RPMI8226 (cell line): Measurements from ENCODE around the gene USP17L26.
"Not testable (repeated sequence)": the region's sequence is repeated elsewhere in the genome, so short reads cannot be mapped to it uniquely, and the experiment has no call there.

Source experiments
- DNase-seq: peaks from one replicate; pipeline ENCODE4 v3.0.0-alpha.2; 2015

The USP17L26 gene, protein sequence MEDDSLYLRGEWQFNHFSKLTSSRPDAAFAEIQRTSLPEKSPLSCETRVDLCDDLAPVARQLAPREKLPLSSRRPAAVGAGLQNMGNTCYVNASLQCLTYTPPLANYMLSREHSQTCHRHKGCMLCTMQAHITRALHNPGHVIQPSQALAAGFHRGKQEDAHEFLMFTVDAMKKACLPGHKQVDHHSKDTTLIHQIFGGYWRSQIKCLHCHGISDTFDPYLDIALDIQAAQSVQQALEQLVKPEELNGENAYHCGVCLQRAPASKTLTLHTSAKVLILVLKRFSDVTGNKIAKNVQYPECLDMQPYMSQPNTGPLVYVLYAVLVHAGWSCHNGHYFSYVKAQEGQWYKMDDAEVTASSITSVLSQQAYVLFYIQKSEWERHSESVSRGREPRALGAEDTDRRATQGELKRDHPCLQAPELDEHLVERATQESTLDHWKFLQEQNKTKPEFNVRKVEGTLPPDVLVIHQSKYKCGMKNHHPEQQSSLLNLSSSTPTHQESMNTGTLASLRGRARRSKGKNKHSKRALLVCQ

DNA sequence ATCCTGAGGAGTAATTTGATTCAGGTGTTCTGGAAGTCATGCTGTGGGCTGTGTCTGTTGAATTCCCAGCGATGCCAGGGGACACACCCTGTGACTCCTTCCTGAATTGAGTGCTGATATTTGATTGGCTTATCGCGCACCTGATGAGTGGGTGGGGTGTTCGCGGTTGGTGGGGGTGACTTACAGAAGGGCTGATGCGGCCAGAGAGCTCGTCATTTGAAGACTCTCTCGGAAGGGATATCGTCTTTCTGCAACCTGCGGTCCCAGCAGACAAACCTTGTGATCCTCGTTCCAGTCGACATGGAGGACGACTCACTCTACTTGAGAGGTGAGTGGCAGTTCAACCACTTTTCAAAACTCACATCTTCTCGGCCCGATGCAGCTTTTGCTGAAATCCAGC lies at the start of gene USP17L26:
Gene USP17L26, plus strand, starts transcription at position 301 of the 400 bp plus-strand sequence. Its CDS starts 0 bp downstream, at position 301.
- not testable (repeated sequence) for DNase-seq

DNA sequence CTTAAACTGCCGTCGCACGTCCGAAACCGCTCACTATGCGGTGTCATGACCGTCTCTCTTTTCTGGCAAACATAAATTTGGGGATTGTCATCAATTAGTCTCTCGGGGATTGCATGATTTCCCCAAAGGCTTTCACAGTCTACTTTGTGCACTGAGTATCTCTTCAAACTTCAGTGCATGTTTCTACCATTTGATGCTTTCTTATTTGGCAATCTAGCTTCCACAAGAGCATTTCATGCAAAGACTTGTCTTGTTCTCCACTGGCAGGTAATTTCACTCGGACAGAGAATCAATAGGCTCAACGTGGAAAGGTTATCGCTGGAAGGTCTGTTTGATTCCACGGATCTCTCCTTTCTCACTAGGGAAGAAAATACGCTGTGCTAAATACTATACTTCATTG lies 10.3 kb upstream of the USP17L26 start:
- DNase-seq = not testable (repeated sequence)

DNA sequence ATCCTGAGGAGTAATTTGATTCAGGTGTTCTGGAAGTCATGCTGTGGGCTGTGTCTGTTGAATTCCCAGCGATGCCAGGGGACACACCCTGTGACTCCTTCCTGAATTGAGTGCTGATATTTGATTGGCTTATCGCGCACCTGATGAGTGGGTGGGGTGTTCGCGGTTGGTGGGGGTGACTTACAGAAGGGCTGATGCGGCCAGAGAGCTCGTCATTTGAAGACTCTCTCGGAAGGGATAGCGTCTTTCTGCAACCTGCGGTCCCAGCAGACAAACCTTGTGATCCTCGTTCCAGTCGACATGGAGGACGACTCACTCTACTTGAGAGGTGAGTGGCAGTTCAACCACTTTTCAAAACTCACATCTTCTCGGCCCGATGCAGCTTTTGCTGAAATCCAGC lies 9.6 kb upstream of the USP17L26 start, which contains the start of gene USP17L24:
Gene USP17L24, plus strand, starts transcription at position 301 of the 400 bp plus-strand sequence. Its CDS starts 0 bp downstream, at position 301.
- not testable (repeated sequence) for DNase-seq

DNA sequence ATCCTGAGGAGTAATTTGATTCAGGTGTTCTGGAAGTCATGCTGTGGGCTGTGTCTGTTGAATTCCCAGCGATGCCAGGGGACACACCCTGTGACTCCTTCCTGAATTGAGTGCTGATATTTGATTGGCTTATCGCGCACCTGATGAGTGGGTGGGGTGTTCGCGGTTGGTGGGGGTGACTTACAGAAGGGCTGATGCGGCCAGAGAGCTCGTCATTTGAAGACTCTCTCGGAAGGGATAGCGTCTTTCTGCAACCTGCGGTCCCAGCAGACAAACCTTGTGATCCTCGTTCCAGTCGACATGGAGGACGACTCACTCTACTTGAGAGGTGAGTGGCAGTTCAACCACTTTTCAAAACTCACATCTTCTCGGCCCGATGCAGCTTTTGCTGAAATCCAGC lies 4.8 kb upstream of the USP17L26 start, which contains the start of gene USP17L25:
Gene USP17L25, plus strand, starts transcription at position 301 of the 400 bp plus-strand sequence. Its CDS starts 0 bp downstream, at position 301.
- DNase-seq = not testable (repeated sequence)

DNA sequence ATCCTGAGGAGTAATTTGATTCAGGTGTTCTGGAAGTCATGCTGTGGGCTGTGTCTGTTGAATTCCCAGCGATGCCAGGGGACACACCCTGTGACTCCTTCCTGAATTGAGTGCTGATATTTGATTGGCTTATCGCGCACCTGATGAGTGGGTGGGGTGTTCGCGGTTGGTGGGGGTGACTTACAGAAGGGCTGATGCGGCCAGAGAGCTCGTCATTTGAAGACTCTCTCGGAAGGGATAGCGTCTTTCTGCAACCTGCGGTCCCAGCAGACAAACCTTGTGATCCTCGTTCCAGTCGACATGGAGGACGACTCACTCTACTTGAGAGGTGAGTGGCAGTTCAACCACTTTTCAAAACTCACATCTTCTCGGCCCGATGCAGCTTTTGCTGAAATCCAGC lies 4.6 kb downstream of the USP17L26 start, which contains the start of gene USP17L5:
Gene USP17L5, plus strand, starts transcription at position 301 of the 400 bp plus-strand sequence. Its CDS starts 0 bp downstream, at position 301.
- not testable (repeated sequence) for DNase-seq

DNA sequence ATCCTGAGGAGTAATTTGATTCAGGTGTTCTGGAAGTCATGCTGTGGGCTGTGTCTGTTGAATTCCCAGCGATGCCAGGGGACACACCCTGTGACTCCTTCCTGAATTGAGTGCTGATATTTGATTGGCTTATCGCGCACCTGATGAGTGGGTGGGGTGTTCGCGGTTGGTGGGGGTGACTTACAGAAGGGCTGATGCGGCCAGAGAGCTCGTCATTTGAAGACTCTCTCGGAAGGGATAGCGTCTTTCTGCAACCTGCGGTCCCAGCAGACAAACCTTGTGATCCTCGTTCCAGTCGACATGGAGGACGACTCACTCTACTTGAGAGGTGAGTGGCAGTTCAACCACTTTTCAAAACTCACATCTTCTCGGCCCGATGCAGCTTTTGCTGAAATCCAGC lies 9.4 kb downstream of the USP17L26 start, which contains the start of gene USP17L27:
Gene USP17L27, plus strand, starts transcription at position 301 of the 400 bp plus-strand sequence. Its CDS starts 0 bp downstream, at position 301.
- DNase-seq = not testable (repeated sequence)

DNA sequence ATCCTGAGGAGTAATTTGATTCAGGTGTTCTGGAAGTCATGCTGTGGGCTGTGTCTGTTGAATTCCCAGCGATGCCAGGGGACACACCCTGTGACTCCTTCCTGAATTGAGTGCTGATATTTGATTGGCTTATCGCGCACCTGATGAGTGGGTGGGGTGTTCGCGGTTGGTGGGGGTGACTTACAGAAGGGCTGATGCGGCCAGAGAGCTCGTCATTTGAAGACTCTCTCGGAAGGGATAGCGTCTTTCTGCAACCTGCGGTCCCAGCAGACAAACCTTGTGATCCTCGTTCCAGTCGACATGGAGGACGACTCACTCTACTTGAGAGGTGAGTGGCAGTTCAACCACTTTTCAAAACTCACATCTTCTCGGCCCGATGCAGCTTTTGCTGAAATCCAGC lies 14.1 kb downstream of the USP17L26 start, which contains the start of gene USP17L28:
Gene USP17L28, plus strand, starts transcription at position 301 of the 400 bp plus-strand sequence. Its CDS starts 0 bp downstream, at position 301.
- DNase-seq = not testable (repeated sequence)

DNA sequence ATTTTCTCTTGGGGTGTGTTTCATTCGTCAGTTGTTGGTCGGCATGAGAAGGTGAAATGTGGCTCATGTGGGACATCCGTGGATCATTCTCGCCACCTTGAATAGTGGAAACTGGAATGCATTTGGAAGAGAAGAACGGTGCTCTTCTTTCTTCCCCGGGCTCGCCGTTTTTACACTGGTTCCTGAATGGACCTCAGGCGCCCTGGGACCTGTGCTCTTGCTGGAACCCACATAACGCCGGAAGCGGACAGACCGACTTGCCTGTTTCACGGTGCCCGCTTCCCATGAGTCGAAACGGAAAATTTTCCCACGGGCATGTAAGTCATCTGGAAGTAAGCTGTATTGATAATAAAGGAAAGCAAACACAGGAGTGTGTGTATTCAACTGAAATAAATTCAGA lies 16.4 kb downstream of the USP17L26 start:
- DNase-seq = not testable (repeated sequence)

DNA sequence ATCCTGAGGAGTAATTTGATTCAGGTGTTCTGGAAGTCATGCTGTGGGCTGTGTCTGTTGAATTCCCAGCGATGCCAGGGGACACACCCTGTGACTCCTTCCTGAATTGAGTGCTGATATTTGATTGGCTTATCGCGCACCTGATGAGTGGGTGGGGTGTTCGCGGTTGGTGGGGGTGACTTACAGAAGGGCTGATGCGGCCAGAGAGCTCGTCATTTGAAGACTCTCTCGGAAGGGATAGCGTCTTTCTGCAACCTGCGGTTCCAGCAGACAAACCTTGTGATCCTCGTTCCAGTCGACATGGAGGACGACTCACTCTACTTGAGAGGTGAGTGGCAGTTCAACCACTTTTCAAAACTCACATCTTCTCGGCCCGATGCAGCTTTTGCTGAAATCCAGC lies 18.9 kb downstream of the USP17L26 start, which contains the start of gene USP17L29:
Gene USP17L29, plus strand, starts transcription at position 301 of the 400 bp plus-strand sequence. Its CDS starts 0 bp downstream, at position 301.
- DNase-seq = not testable (repeated sequence)

DNA sequence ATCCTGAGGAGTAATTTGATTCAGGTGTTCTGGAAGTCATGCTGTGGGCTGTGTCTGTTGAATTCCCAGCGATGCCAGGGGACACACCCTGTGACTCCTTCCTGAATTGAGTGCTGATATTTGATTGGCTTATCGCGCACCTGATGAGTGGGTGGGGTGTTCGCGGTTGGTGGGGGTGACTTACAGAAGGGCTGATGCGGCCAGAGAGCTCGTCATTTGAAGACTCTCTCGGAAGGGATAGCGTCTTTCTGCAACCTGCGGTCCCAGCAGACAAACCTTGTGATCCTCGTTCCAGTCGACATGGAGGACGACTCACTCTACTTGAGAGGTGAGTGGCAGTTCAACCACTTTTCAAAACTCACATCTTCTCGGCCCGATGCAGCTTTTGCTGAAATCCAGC lies 28.4 kb downstream of the USP17L26 start, which contains the start of gene USP17L30:
Gene USP17L30, plus strand, starts transcription at position 301 of the 400 bp plus-strand sequence. Its CDS starts 0 bp downstream, at position 301.
- not testable (repeated sequence) for DNase-seq

DNA sequence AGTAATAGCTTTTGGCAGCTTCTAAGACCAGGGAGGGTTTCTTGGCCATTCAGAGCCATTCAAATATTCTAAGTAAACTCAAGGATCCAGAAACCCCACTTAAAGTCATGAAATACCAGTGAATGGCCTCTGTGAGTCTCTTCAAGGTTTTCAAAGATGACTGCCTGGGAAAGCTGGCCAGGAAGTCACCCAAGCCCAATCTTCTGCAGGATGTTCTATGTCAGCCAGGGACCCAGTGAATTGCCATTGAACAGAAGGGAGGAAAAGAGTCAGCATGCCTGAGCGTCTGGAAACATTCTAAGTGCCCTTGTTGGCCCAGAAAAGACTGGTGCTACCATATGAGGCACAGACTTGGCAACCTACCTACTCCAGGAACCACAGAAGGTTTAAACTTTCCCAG lies 45.4 kb downstream of the USP17L26 start:
- not testable (repeated sequence) for DNase-seq

DNA sequence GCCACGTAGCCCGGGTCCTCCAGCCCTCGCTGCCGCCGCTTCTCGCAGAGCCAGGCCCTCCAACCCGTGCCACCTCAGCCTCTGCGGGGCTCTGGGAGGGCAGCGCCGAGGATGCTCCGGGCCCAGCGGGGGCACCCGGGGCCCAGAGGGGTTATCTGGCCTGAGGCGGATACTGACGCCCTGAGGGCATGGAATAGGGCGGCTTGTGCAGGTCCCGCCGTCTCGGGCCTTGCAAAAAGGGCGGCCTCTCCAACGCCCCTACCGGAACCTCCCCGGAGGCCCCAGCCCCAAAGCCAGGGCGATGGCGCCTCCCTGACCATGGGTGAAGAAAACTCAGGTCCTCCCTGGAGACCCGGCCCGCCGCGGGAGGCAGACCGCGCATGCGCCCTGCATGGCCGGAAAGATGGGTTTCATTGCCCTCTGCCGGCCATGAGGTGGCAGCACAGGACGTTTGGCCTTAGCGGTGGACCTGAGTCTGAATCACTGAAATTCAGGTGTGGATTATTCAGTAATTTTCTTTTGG lies 46.6 kb downstream of the USP17L26 start:
- not testable (repeated sequence) for DNase-seq

DNA sequence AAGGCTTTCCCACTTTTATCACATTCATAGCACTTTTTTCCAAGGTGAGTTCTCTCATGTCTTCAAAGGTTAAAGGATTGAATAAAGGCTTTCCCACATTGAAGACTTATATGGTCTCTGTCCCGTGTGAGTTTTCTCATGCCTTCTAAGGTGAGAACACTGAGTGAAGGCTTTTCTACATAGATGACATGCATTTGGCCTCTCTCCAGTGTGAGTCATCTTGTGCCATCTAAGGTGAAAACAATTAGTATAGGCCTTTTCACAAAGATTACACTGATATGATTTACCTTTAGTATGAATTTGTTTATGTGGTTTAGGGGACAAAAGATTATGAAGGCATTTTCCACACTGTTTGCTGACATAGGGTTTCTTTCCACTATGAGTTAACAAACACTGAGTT lies 49.7 kb downstream of the USP17L26 start:
- DNase-seq = no peak
